ENCODE results near the gene CRYBG1. TPM values are rescaled to one million over a fixed set of nuclear protein-coding genes. Genes with fewer than 3 reads are reported as not detected.
A peak's percentile ranks its signal among the peaks of the same experiment; 100 is the strongest.

Gene CRYBG1
- total and polyA plus RNA-seq, 10 of the 15 experiments (the other 5 are each of a cell fraction or from before 2014, with no cell fraction given), result 6.5 to 57.0 (median 25.2) TPM

GRCh38 chr6:106520711-106521401 is 160.3 kb downstream of the CRYBG1 start (continued):
- TF ChIP-seq ATF2 (IDR thresholded peaks at IDR 0.05; ENCODE audit: low read length) (peak; percentile 87), SUZ12 (IDR thresholded peaks at IDR 0.05; ENCODE audit: unreplicated experiment) (no peak), CBX5 (IDR thresholded peaks at IDR 0.05; ENCODE audit: low read depth) (0 out of 2 replicates have a peak, but pooled peaks have one; percentile 35), PRDM15 (CRISPR knock-in tag; IDR thresholded peaks at IDR 0.05) (no peak), SMAD5 (IDR thresholded peaks at IDR 0.05; ENCODE audit: low read depth) (no peak; the same call in 1 of the 2 replicates), CEBPZ (IDR thresholded peaks at IDR 0.05; ENCODE audit: low read depth, low read length) (no peak), YBX1 (IDR thresholded peaks at IDR 0.05) (no peak), RUNX3 (IDR thresholded peaks at IDR 0.05; ENCODE audit: low read length) (peak; percentile 96), IKZF2 (IDR thresholded peaks at IDR 0.05) (peak; percentile 78 to 81), STAT1 (conservative IDR thresholded peaks at IDR 0.05) (no peak), RBBP5 (conservative IDR thresholded peaks at IDR 0.05) (no peak), POLR2AphosphoS2 (IDR thresholded peaks at IDR 0.05; ENCODE audit: low read depth, low read length) (no peak), TCF12 (IDR thresholded peaks at IDR 0.05; ENCODE audit: low read depth, low read length) (no peak), LARP7 (IDR thresholded peaks at IDR 0.05) (no peak), ZBED1 (IDR thresholded peaks at IDR 0.05; ENCODE audit: borderline replicate concordance) (peak; percentile 95), RB1 (IDR thresholded peaks at IDR 0.05; ENCODE audit: borderline replicate concordance) (no peak; the same call in 1 of the 2 replicates), REST (IDR thresholded peaks at IDR 0.05; ENCODE audit: low read depth, low read length) (0 out of 2 replicates have a peak, but pooled peaks have one; percentile 19), NR2C1 (IDR thresholded peaks at IDR 0.05) (no peak), NFYB (IDR thresholded peaks at IDR 0.05; ENCODE audit: insufficient read depth, low read depth, low read length) (no peak)
